Stimulated activated memory B cell treated with anti-CD40 and anti-IgM and Interleukin-4, amounts not matched to agents 10 μg/mL and 1 μg/mL and 100 μg/mL, for 72 hours (primary cell): ENCODE results near the gene KYNU.
A peak's percentile ranks its signal among the peaks of the same experiment; 100 is the strongest.
"Not testable (repeated sequence)": the region's sequence is repeated elsewhere in the genome, so short reads cannot be mapped to it uniquely, and the experiment has no call there.

Experiments
- ATAC-seq: fragments of 150-1000 bp; cut with Tn5 transposase; 2 replicates; pipeline ENCODE4 v1.10.0; 2021
- H3K27ac Mint-ChIP-seq: one replicate; pipeline ENCODE4 v1.8.0; 2022; ENCODE audit warnings: mild to moderate bottlenecking, mixed read lengths
- H3K27me3 Mint-ChIP-seq: one replicate; pipeline ENCODE4 v1.8.0; 2022; ENCODE audit warnings: mixed read lengths
- H3K36me3 Mint-ChIP-seq: one replicate; pipeline ENCODE4 v1.8.0; 2022; ENCODE audit warnings: mixed read lengths
- H3K4me1 Mint-ChIP-seq: one replicate; pipeline ENCODE4 v1.8.0; 2022; ENCODE audit warnings: mixed read lengths
- H3K4me3 Mint-ChIP-seq: one replicate; pipeline ENCODE4 v1.8.0; 2022; ENCODE audit warnings: mild to moderate bottlenecking, moderate library complexity, mixed read lengths
- H3K9me3 Mint-ChIP-seq: one replicate; pipeline ENCODE4 v1.8.0; 2022; ENCODE audit warnings: mixed read lengths

Gene KYNU

GRCh38 chr2:142865924-142866323 is 11.5 kb upstream of the KYNU start:
- ATAC-seq = peak; percentile 93
- Mint-ChIP-seq H3K9me3 (no peaks in the 10 kb centered on the region), H3K36me3 (peaks cover 5% of the 10 kb centered on the region), H3K4me3 (peak overlapping the region; percentile 85), H3K27me3 (no peaks in the 10 kb centered on the region), H3K4me1 (peaks cover 42% of the 10 kb centered on the region), H3K27ac (peak overlapping the region; percentile 89)

- H3K27ac Mint-ChIP-seq = peak overlapping the region; percentile 89
- ATAC-seq = peak; percentile 57
Measured at GRCh38 chr2:142866426-142866825, 11.0 kb upstream of the KYNU start.

GRCh38 chr2:142867136-142867535 is 10.3 kb upstream of the KYNU start:
- Mint-ChIP-seq H3K36me3 (peaks cover 5% of the 10 kb centered on the region), H3K4me3 (peak overlapping the region; percentile 57), H3K27ac (peak overlapping the region; percentile 89), H3K4me1 (peaks cover 48% of the 10 kb centered on the region), H3K9me3 (no peaks in the 10 kb centered on the region), H3K27me3 (no peaks in the 10 kb centered on the region)
- no peak for ATAC-seq

More at GRCh38 chr2:142866426-142866825, 11.0 kb upstream of the KYNU start:
- Mint-ChIP-seq H3K27me3 (no peaks in the 10 kb centered on the region), H3K9me3 (no peaks in the 10 kb centered on the region), H3K36me3 (peaks cover 5% of the 10 kb centered on the region), H3K4me1 (peaks cover 45% of the 10 kb centered on the region), H3K4me3 (peak overlapping the region; percentile 85)

GRCh38 chr2:142868229-142868762 is 9.2 kb upstream of the KYNU start:
- Mint-ChIP-seq H3K9me3 (no peaks in the 10 kb centered on the region), H3K36me3 (peaks cover 5% of the 10 kb centered on the region), H3K4me3 (peak overlapping the region; percentile 79), H3K27ac (peak overlapping the region; percentile 89), H3K27me3 (no peaks in the 10 kb centered on the region), H3K4me1 (peaks cover 59% of the 10 kb centered on the region)
- peak; percentile 75 for ATAC-seq

- H3K4me1 Mint-ChIP-seq = peaks cover 60% of the 10 kb centered on the region
- not testable (repeated sequence) for H3K27me3 Mint-ChIP-seq, H3K36me3 Mint-ChIP-seq, ATAC-seq, H3K9me3 Mint-ChIP-seq
- H3K27ac Mint-ChIP-seq = peak overlapping the region; percentile 89
- peak overlapping the region; percentile 79 for H3K4me3 Mint-ChIP-seq
Measured at GRCh38 chr2:142869065-142869460, 8.4 kb upstream of the KYNU start.

GRCh38 chr2:142869461-142870106 is 7.9 kb upstream of the KYNU start:
- Mint-ChIP-seq H3K9me3 (no peaks in the 10 kb centered on the region), H3K4me3 (peak overlapping the region; percentile 79), H3K36me3 (peaks cover 5% of the 10 kb centered on the region), H3K27me3 (no peaks in the 10 kb centered on the region), H3K4me1 (peaks cover 65% of the 10 kb centered on the region), H3K27ac (no peak overlapping the region)
- no peak for ATAC-seq

GRCh38 chr2:142870526-142870925 is 6.9 kb upstream of the KYNU start:
- Mint-ChIP-seq H3K27me3 (no peaks in the 10 kb centered on the region), H3K4me3 (peak overlapping the region; percentile 62), H3K4me1 (peaks cover 69% of the 10 kb centered on the region), H3K9me3 (no peaks in the 10 kb centered on the region), H3K36me3 (peaks cover 5% of the 10 kb centered on the region), H3K27ac (no peak overlapping the region)
- ATAC-seq = no peak

GRCh38 chr2:142871396-142871795 is 6.1 kb upstream of the KYNU start:
- H3K27ac Mint-ChIP-seq = peak overlapping the region; percentile 95
- ATAC-seq = no peak
- H3K27me3 Mint-ChIP-seq = no peaks in the 10 kb centered on the region

GRCh38 chr2:142872882-142873724 is 4.4 kb upstream of the KYNU start:
- H3K4me1 Mint-ChIP-seq = peaks cover 61% of the 10 kb centered on the region
- no peaks in the 10 kb centered on the region for H3K9me3 Mint-ChIP-seq
- ATAC-seq = no peak
- peaks cover 5% of the 10 kb centered on the region for H3K36me3 Mint-ChIP-seq
- no peaks in the 10 kb centered on the region for H3K27me3 Mint-ChIP-seq
- peak overlapping the region; percentile 95 for H3K27ac Mint-ChIP-seq
- H3K4me3 Mint-ChIP-seq = peak overlapping the region; percentile 73

More at GRCh38 chr2:142871396-142871795, 6.1 kb upstream of the KYNU start:
- Mint-ChIP-seq H3K4me3 (peak overlapping the region; percentile 69), H3K36me3 (peaks cover 5% of the 10 kb centered on the region), H3K4me1 (peaks cover 66% of the 10 kb centered on the region), H3K9me3 (no peaks in the 10 kb centered on the region)

GRCh38 chr2:142873831-142874287 is 3.6 kb upstream of the KYNU start:
- Mint-ChIP-seq H3K27me3 (no peaks in the 10 kb centered on the region), H3K4me3 (peak overlapping the region; percentile 73), H3K36me3 (no peaks in the 10 kb centered on the region), H3K4me1 (peaks cover 54% of the 10 kb centered on the region), H3K9me3 (no peaks in the 10 kb centered on the region), H3K27ac (peak overlapping the region; percentile 95)
- ATAC-seq = peak; percentile 62

GRCh38 chr2:142874293-142874814 is 3.1 kb upstream of the KYNU start:
- peaks cover 57% of the 10 kb centered on the region for H3K4me1 Mint-ChIP-seq
- H3K4me3 Mint-ChIP-seq = peak overlapping the region; percentile 73
- ATAC-seq = peak; percentile 54
- no peaks in the 10 kb centered on the region for H3K27me3 Mint-ChIP-seq
- peak overlapping the region; percentile 95 for H3K27ac Mint-ChIP-seq
- H3K9me3 Mint-ChIP-seq = no peaks in the 10 kb centered on the region
- H3K36me3 Mint-ChIP-seq = no peaks in the 10 kb centered on the region

GRCh38 chr2:142875010-142875409 is 2.5 kb upstream of the KYNU start:
- Mint-ChIP-seq H3K4me3 (no peak overlapping the region), H3K27ac (peak overlapping the region; percentile 95), H3K27me3 (no peaks in the 10 kb centered on the region), H3K36me3 (no peaks in the 10 kb centered on the region), H3K9me3 (no peaks in the 10 kb centered on the region), H3K4me1 (peaks cover 64% of the 10 kb centered on the region)
- no peak for ATAC-seq

- Mint-ChIP-seq H3K9me3 (no peaks in the 10 kb centered on the region), H3K27ac (peak overlapping the region; percentile 95), H3K27me3 (no peaks in the 10 kb centered on the region), H3K4me1 (peaks cover 70% of the 10 kb centered on the region), H3K4me3 (peak overlapping the region; percentile 31), H3K36me3 (peaks cover 2% of the 10 kb centered on the region)
- ATAC-seq = no peak
Measured at GRCh38 chr2:142875652-142876051, 1.8 kb upstream of the KYNU start.

- Mint-ChIP-seq H3K4me1 (peaks cover 75% of the 10 kb centered on the region), H3K27ac (peak overlapping the region; percentile 95), H3K36me3 (peaks cover 9% of the 10 kb centered on the region), H3K27me3 (no peaks in the 10 kb centered on the region), H3K4me3 (peak overlapping the region; percentile 77), H3K9me3 (no peaks in the 10 kb centered on the region)
- no peak for ATAC-seq
Measured at GRCh38 chr2:142876423-142876822, 1.0 kb upstream of the KYNU start.

- H3K9me3 Mint-ChIP-seq = no peaks in the 10 kb centered on the region
- peak overlapping the region; percentile 77 for H3K4me3 Mint-ChIP-seq
- H3K27ac Mint-ChIP-seq = peak overlapping the region; percentile 95
- H3K36me3 Mint-ChIP-seq = peaks cover 24% of the 10 kb centered on the region
- H3K27me3 Mint-ChIP-seq = no peaks in the 10 kb centered on the region
- H3K4me1 Mint-ChIP-seq = peaks cover 71% of the 10 kb centered on the region
- ATAC-seq = no peak
Measured at GRCh38 chr2:142878031-142878678, 691 bp downstream of the KYNU start.
